GM18867 (cell line): Measurements from ENCODE around the gene TNFSF13.

ENCODE experiments used
- ATAC-seq: cut with Tn5 transposase; IDR thresholded peaks from one replicate; pipeline ENCODE4 v1.9.1; 2021; ENCODE audit warnings: mild to moderate bottlenecking, moderate library complexity; ENCODE audit not compliant: unreplicated experiment

TNFSF13 gene

DNA sequence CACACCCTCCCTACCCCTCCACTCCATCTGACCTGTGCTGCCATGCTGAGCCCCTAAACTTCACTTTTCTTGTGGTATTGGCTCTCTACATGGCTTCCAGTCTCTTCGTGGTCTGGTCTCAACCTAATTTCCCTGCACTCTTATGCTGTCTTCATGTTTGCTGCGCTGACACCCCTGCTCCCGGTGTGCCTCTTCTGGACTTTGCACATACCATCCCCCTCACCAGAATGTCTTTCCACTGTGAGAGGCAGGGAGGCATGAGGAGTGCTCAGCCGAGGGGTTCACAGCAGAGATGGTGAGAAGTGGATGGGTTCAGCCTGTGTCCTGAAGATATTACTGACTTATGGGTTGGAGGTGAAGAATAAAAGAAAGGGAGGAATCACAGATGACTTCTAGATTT lies 7.2 kb upstream of the TNFSF13 start:
- no peak for ATAC-seq

DNA sequence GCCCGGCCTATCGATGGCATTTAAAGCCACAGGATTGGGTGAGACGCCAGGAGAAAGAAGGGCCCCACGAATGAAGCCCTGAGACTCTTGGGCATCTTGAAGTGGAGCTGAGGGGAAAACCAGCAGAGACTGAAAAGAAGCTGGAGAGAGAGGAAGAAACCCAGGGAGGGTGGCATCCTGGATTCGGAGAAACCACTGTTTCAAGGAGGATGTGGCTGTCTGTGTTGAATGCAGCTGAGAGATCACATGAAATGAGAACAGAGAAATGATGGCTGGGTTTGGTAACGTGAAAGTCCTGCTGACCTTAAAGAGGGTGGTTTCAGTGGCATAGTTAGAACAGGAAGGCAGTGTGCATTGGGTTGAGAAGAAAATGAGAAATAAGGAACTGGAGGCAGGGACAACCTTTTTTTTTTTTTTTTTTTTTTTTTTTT lies 5.9 kb upstream of the TNFSF13 start:
- ATAC-seq: peak; percentile 66

DNA sequence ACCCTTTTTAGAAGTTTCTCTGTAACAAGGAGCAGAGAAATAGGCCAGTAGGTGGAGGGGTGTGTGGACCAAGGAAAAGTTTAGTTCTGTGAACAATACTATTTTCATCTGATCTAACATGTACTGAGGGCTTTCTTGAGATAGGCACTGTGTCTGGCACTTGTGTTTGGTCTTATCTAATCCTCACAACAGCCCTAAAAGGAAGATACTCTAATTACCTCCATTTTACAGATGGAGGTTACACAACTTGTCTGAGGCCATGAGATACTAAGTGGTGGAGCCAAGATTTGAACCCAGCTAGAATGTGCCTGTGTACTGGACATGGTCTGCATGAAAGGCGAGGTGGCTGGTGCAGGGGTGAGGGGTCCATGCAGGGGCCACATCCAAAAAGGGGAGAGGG lies 5.2 kb upstream of the TNFSF13 start:
- no peak for ATAC-seq

DNA sequence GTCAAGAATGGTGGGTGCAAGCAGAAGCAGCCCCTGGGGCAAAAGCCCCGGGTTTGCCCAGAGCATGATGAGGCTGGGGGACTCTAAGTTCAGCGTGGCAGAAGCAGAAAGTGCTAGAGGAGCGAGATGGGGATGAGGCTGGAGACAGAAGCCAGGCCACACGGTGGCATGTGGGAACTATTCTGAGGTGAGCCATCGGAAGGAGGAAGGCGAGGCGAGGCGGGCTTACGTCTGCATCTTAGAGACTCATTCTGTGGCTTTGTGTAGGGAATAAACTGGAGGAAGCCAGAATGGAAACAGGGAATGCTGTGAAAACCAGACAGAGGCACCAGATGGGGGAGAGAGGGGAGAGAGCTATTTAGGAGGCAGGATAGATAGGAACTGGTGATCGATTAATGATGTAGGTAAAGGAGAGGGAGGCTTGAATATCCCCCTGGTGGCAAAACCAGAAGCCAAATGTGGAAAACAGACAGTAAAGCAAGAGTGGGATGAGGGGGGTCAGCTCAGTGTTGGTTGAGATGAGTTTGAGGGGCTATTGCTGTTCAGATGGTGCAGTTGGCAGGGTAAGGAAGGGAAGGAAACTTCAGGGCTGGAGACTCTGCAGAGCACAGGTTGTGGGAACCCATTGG lies 3.1 kb upstream of the TNFSF13 start:
- no peak for ATAC-seq

DNA sequence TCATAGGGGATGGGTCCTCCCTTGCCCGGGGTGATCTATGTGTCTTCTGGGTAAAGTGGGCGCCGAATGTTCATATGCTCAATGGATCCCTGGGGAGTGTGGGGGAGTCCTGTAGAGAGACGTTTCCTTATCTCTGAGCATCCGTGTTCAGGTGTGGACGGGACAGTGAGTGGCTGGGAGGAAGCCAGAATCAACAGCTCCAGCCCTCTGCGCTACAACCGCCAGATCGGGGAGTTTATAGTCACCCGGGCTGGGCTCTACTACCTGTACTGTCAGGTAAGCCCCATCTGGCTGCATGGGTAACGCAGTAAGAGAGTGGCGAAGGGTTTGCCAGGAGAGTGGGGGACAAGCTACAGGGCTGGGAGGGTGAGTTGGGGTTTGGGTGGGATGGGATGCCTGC lies 1.9 kb upstream of the TNFSF13 start:
- ATAC-seq: no peak

DNA sequence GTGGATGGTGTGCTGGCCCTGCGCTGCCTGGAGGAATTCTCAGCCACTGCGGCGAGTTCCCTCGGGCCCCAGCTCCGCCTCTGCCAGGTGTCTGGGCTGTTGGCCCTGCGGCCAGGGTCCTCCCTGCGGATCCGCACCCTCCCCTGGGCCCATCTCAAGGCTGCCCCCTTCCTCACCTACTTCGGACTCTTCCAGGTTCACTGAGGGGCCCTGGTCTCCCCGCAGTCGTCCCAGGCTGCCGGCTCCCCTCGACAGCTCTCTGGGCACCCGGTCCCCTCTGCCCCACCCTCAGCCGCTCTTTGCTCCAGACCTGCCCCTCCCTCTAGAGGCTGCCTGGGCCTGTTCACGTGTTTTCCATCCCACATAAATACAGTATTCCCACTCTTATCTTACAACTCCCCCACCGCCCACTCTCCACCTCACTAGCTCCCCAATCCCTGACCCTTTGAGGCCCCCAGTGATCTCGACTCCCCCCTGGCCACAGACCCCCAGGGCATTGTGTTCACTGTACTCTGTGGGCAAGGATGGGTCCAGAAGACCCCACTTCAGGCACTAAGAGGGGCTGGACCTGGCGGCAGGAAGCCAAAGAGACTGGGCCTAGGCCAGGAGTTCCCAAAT lies 1.3 kb upstream of the TNFSF13 start:
- no peak for ATAC-seq

DNA sequence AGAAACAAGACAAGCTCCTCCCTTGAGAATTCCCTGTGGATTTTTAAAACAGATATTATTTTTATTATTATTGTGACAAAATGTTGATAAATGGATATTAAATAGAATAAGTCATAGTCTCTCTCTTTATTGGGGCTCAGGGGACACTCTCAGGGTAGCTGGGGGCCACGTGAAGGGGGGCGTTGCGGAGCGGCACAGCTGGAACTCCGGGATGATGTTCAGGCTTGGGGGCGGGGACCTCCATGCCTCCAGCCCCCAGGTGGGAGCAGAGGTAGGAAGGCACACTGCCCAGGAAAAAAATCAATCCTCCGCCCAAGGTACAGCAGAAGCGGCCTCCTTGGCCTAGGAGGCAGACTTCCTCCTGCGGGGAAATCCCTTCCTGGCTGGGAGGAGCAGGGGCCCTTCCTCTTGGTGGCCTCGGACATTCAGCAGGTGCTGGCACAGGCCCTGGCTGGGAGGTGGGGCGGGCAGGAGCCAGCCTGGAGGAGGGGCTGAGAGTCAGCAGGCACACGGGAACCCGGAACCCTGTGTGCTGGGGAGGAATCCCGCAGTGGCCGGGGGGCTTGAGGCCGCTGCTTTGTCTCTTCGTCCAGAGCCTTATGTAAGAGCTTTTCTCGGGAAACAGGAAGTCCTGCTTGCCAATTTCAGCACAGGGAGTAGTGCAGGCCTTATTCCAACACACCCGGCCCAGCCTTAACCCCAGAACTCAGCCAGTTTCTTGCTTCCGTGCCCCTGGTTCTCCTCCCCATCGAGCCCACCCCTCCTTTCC lies 591 bp upstream of the TNFSF13 start:
- no peak for ATAC-seq

DNA sequence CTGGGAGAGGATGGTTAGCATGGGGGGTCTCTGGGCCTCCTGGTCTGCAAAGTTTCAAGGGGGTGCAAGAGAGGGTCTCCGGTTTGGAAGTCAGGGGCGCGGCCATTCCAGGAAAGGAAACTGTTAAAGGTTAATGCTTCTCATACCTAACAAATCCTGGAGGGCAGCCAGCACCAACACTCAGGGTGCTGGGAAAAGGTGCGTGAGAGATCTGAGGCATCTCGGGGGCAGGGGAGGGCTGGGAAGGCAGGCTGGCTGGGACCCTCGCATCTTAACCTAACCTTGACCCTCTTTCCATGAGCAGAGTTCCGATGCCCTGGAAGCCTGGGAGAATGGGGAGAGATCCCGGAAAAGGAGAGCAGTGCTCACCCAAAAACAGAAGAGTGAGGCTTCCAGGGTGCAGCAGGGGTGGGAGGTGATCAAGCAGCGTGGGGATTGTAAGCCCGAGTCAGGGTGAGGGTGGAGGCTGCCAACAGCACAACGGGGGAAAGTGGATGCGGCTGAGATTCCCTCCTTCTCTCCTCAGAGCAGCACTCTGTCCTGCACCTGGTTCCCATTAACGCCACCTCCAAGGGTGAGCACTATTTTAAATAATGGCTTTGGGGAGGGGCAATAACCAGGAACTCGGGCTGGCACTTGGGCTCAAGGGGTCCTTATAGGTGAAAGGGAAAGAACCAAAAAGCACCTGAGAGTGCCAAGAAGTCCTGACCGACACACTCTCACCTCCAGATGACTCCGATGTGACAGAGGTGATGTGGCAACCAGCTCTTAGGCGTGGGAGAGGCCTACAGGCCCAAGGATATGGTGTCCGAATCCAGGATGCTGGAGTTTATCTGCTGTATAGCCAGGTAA lies 996 bp downstream of the TNFSF13 start:
- no peak for ATAC-seq

DNA sequence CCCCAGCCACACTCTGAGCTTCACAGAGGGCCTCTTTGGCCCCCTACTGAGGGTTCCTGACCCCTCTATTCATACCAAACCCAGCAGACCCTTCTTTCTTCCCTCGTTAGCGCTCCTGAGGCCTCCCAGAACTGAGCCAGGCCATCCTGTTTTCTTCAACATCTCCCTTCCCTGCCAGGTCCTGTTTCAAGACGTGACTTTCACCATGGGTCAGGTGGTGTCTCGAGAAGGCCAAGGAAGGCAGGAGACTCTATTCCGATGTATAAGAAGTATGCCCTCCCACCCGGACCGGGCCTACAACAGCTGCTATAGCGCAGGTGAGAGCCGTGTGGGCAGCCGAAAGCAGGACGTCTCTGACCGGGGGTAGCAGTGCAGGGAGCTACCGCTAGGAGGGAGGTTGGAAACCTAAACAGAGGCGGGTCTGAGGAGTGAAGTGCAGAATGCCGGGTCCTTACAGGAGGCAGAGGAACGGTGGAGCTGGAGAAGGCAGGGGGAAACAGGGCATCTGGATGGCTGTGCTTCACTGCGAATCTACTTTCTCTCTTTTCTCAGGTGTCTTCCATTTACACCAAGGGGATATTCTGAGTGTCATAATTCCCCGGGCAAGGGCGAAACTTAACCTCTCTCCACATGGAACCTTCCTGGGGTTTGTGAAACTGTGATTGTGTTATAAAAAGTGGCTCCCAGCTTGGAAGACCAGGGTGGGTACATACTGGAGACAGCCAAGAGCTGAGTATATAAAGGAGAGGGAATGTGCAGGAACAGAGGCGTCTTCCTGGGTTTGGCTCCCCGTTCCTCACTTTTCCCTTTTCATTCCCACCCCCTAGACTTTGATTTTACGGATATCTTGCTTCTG lies 1.9 kb downstream of the TNFSF13 start:
- no peak for ATAC-seq

DNA sequence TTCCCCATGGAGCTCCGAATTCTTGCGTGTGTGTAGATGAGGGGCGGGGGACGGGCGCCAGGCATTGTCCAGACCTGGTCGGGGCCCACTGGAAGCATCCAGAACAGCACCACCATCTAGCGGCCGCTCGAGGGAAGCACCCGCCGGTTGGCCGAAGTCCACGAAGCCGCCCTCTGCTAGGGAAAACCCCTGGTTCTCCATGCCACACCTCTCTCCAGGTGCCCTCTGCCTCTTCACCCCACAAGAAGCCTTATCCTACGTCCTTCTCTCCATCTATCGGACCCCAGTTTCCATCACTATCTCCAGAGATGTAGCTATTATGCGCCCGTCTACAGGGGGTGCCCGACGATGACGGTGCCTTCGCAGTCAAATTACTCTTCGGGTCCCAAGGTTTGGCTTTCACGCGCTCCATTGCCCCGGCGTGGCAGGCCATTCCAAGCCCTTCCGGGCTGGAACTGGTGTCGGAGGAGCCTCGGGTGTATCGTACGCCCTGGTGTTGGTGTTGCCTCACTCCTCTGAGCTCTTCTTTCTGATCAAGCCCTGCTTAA lies 2.6 kb downstream of the TNFSF13 start:
- ATAC-seq: peak; percentile 54

DNA sequence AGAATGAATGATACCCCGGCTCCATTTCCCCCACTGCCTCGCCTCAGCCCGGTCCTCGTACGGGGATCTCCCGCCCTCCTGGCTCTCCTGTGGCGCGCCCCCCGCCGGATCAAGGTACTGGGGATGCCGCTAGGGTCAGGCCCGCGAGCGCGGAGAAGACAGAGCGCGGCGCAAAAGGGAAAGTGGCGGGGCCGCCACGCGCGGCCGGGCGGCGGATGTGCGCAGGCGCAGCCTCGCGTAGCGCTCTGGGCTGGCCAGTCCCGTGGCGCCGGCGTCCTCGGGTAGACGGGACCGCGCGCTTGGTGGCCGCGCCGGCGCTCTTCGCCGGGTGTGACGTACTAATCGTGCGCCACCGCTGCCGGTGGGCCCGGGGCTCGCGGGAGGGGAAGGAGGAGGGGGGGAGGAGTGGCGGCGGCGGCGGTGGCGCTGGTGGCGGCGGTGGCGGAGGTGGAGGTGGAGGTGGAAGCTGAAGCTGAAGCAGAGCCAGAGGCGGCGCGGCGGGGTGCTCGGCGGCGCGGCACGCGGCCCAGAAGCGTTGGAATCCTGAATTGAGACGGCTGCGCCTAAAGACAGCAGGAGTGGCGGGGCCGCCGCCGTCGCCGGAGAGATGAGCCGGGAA lies 3.1 kb downstream of the TNFSF13 start, which contains the start of gene SENP3:
Gene SENP3 (plus strand): TSS at position 331 of the 619 bp plus-strand sequence. CDS start 1,158 bp downstream, outside the sequence.
- ATAC-seq: peak; percentile 67

DNA sequence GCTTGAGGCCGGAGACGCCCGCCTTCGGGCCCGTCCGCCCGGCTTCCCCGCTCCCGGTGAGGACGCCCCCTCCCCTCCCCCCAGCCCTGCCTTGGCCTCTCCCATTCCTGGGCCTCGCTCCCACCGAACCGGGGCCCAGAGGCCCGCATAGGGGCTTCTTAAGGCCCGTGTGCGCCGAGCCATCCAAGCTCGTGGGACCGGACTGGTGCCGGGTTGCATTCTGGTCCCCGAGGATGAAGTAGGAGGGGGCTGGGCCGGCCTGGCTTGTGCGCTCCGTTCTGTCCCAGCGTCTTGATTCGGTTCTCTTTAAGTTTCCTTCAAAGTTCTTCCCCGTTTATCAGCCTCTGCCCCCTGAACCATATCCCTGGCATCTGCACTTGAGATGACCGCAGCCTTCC lies 3.7 kb downstream of the TNFSF13 start:
- peak; percentile 2 for ATAC-seq

DNA sequence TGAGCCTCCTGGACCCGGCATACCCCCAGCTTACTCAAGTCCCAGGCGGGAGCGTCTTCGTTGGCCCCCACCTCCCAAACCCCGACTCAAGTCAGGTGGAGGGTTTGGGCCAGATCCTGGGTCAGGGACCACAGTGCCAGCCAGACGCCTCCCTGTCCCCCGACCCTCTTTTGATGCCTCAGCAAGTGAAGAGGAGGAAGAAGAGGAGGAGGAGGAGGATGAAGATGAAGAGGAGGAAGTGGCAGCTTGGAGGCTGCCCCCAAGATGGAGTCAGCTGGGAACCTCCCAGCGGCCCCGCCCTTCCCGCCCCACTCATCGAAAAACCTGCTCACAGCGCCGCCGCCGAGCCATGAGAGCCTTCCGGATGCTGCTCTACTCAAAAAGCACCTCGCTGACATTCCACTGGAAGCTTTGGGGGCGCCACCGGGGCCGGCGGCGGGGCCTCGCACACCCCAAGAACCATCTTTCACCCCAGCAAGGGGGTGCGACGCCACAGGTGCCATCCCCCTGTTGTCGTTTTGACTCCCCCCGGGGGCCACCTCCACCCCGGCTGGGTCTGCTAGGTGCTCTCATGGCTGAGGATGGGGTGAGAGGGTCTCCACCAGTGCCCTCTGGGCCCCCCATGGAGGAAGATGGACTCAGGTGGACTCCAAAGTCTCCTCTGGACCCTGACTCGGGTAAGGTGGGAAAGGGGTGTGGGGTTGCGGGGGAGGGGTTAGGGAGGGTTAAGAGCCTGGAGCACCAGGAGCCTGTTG lies 4.7 kb downstream of the TNFSF13 start:
- no peak for ATAC-seq

DNA sequence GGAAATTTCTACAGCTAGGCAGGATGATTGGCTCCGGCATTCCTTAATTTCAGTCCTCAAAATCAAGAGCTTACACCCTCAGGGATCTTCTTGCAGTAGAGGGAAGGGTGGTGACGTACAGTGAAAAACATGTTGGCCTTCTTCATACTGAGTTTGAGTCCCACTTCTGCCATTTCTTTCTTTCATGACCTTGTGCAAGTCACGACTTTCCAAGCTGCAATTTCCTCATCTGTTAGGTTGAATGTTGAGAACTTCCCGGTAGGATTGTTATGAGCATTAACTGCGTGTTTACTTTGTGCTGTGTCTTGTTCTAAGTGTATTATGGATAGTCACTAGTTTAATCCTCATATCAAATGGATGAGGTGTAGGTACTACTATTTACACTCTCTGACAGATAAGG lies 11.0 kb downstream of the TNFSF13 start:
- ATAC-seq: no peak

DNA sequence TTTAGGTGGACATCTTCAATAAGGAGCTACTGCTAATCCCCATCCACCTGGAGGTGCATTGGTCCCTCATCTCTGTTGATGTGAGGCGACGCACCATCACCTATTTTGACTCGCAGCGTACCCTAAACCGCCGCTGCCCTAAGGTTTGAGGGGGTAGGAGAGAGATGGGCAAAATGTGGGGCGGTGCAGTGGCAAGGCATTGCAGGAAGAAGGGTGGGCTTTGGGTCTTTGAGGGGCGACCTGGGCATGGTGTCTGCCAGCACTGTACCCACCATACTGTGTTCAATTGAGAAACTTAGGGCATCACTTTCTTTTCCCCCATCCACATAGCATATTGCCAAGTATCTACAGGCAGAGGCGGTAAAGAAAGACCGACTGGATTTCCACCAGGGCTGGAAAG lies 11.8 kb downstream of the TNFSF13 start:
- ATAC-seq: no peak

DNA sequence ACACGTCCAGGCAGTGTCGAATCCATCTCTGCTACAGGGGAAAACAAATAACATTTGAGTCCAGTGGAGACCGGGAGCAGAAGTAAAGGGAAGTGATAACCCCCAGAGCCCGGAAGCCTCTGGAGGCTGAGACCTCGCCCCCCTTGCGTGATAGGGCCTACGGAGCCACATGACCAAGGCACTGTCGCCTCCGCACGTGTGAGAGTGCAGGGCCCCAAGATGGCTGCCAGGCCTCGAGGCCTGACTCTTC lies 13.7 kb downstream of the TNFSF13 start:
- peak; percentile 86 for ATAC-seq

DNA sequence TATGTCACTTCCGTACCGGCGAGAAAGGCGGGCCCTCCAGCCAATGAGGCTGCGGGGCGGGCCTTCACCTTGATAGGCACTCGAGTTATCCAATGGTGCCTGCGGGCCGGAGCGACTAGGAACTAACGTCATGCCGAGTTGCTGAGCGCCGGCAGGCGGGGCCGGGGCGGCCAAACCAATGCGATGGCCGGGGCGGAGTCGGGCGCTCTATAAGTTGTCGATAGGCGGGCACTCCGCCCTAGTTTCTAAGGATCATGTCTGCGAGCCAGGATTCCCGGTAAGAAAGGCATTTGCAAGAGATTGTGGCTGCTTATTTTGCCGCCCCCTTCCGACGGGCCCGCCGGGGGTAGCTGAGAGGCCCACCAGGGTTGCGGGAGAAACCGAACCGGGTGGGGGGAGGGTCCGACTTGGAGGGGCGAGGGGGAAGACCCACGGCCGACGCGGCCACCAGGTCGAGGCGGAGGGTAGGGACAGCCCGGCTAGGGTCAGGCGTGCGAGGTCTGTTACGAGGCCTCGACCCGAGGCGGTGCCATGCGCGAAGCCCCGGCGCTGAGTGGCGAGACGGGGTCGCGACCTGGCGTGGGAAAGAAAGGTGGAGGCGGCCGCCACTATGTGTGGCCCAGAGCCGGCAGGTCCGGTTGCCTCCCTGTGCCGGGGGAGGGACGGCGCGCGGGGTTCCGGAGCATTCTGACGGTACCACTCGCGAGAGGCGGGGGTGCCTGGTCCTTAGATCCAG lies 14.2 kb downstream of the TNFSF13 start:
- ATAC-seq: no peak

DNA sequence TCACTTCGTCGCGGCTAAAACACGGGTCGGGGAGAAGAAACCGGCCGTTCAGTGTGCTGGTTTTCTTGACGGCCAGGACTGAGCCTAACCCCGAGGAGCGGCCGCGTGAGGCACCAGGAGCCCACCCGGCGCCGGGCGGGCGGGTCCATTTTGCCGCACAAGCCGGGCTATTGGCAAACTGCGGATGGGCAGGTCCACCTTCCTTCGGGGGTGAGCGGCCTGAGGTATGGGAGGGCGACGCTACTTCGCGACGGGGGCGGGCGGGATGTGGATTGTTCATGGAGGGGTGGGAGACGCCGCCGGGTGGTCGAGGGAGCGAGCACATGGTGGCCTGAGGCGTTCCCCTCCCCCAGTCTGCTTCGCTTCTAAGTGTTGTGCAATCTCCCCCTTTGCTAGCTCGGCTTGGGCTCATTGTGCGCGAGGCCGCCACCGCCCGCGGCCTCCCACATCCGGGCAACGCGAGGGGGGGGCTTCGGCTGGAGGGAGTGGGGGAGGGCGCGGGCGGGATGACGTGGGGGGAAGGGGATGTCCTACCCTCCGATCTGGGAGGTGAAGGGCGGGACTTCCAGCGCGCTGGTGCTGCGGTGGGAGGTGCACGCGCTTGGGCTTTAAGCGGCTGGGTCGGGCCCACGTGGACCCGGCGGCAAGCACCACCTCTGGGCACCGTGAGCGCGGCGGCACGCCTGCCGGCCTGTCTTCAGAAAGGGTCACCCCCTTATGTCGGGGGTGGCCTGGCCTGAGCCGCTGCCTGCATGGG lies 15.0 kb downstream of the TNFSF13 start:
- ATAC-seq: peak; percentile 19
